Esophagus squamous epithelium (tissue), 5 donors: ENCODE data around the gene GDPD5. TPM values are rescaled to one million over a fixed set of nuclear protein-coding genes. Genes with fewer than 3 reads are reported as not detected.

ENCODE experiments used
- DNase-seq: peaks from one replicate; lab custom pipeline; 2025; lab: John Stamatoyannopoulos, UW
- H3K27ac ChIP-seq, 4 donors: fragments of 200-600 bp; sonication (generic); one replicate each; pipeline ENCODE4 v1.5.1; 2016 to 2019; ENCODE audit warnings: mild to moderate bottlenecking in 1 of 4
- H3K27me3 ChIP-seq, 4 donors: fragments of 200-600 bp; sonication (generic); 1 replicate in 3 of 4; 2 replicates in 1 of 4; pipeline versions ENCODE4 v1.5.1 to v1.6.0; 2017 to 2021; ENCODE audit warnings: antibody characterized with exemption in 1 of 4
- H3K36me3 ChIP-seq, 3 donors: fragments of 200-600 bp; sonication (generic); one replicate each; pipeline ENCODE4 v1.5.1; 2016 to 2019
- H3K4me1 ChIP-seq, 3 donors: fragments of 200-600 bp; sonication (generic); one replicate each; pipeline ENCODE4 v1.5.1; 2017 to 2019
- H3K4me3 ChIP-seq, 4 donors: fragments of 200-600 bp; sonication (generic); 1 replicate in 3 of 4; 2 replicates in 1 of 4; pipeline ENCODE4 v1.5.1; 2016 to 2019; ENCODE audit warnings: mild to moderate bottlenecking in 2 of 4, moderate library complexity in 1 of 4
- H3K9me3 ChIP-seq, 3 donors: fragments of 200-600 bp; sonication (generic); one replicate each; pipeline ENCODE4 v1.5.1; 2016 to 2019
- CTCF ChIP-seq, 6 experiments: fragments of 450-650 bp in 4 of 6; fragments of 200-600 bp in 2 of 6; sonication (generic) in 2 of 6; IDR thresholded peaks; one replicate each; pipeline ENCODE4 v1.5.1; 2016 to 2019; ENCODE audit warnings: antibody characterized with exemption in 6 of 6, mild to moderate bottlenecking in 4 of 6, moderate library complexity in 4 of 6
- POLR2A ChIP-seq, 4 donors: fragments of 450-650 bp; IDR thresholded peaks; one replicate each; pipeline ENCODE4 v1.6.1; 2017; ENCODE audit warnings: antibody characterized with exemption in 4 of 4, mild to moderate bottlenecking in 4 of 4, moderate library complexity in 3 of 4
- WGBS, 2 donors: methylation state at CpG; one replicate each; pipeline ENCODE4 v1.1.5; 2018; 5-methylcytosine and 5-hydroxymethylcytosine counted together
- intact Hi-C: fragments of 100-400 bp; cut with DNase I; formaldehyde crosslinking; loops from one replicate; pipeline ENCODE4 v1.15.0; 2022
- total RNA-seq, 4 donors: library from RNA; depleted of rRNA; stranded (reverse); fragments of >200 nt; gene quantifications; one replicate each; pipeline ENCODE4 v1.1.0, GENCODE V29; 2016
- donor health status: DM: yes; HTN: yes; CAD: no.

The GDPD5 gene
- total RNA-seq, 4 donors from 2014 or later: 0.57 to 2.3 (median 1.6) TPM

DNA sequence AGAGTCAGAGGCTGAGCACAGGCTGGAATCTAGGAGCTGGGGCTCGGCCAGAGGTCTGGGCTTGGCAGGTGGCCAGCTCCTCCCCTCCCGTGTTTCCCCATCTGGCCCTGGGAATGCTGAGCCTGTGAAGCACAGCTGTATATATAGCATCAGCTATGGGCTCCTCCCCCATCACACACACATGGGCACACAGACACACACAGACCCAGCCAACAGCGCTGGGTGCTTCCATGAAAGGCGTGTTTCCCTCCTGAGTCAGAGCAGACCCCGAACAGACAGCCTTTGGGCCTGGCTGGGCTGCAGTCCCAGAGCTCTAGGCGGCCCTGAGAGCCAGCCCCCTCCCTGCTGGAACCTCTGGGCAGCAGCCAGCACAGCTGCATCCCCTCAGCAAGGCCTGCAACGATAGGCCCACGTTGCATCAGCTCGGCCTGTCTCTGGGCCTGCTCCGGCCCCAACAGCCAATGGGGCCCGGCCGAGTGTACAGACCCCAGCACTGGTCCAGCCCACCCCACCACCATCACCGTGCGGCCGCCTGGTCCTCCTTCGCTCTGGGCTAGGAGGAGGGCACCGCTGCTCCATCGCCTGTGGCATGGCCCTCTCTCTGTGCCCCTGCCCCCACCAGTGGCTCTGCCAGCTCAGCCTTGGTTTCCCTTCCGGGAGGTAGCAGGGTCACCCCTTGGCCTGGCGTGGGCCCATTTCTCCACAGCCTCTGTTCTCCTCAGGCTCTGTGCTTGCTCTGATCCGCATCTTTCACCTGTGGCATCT lies 28.7 kb upstream of the GDPD5 start:
- Histone ChIP-seq H3K27ac (peak overlapping the region; percentile 57 to 91 (median 82)), H3K36me3 (no peaks in the 10 kb centered on the region), H3K4me3 (peak overlapping the region in 1 of 4 donors; percentile 42), H3K9me3 (no peaks in the 10 kb centered on the region), H3K27me3 (no peaks in the 10 kb centered on the region), H3K4me1 (peaks cover 20 to 55% (median 48%) of the 10 kb centered on the region in 3 donors)
- intact Hi-C loops: no loop called here
- WGBS, 2 donors: 70 to 71% methylated on average over 10 to 13 of the region's 21 CpGs
- TF ChIP-seq POLR2A (IDR thresholded peaks at IDR 0.05) (peak in 1 of 4 donors; percentile 15), CTCF (IDR thresholded peaks at IDR 0.05) (no peak)
- DNase-seq: no peak

GRCh38 chr11:75553889-75554257 lies 28.1 kb upstream of the GDPD5 start:
- H3K9me3 ChIP-seq: no peaks in the 10 kb centered on the region
- peaks cover 18 to 50% (median 42%) of the 10 kb centered on the region in 3 donors for H3K4me1 ChIP-seq
- H3K27me3 ChIP-seq: no peaks in the 10 kb centered on the region
- no peak for DNase-seq
- WGBS, 2 donors: 100% methylated on average over 1 of the region's 1 CpG; no CpG with 5 or more reads in 1 of the 2 donors
- H3K27ac ChIP-seq: peak overlapping the region; percentile 25 to 91 (median 82)
- H3K36me3 ChIP-seq: no peaks in the 10 kb centered on the region
- intact Hi-C loops: no loop called here
- no peak for TF ChIP-seq POLR2A (IDR thresholded peaks at IDR 0.05)
- TF ChIP-seq CTCF (IDR thresholded peaks at IDR 0.05): no peak
- no peak overlapping the region for H3K4me3 ChIP-seq

DNA sequence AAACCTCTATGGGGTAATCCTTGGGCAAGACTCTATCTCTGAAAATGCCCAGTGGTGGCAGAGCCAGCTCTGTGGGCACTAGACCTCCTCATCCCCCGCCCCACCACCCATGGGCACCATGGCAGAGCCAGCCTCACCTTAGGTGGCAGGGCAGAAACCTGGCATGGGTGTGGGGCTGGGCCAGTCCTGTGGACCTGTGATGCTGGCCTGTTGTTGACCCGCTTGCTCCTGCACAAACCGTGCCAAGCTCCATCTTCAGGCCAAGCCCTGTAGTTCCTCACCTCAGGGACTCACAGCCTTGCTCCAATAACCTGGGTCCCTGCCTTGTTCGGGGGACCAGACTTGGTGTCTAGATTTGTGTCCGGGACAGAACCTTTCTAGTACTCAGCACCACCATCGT lies 27.4 kb upstream of the GDPD5 start:
- 84 to 93% methylated on average over 3 to 5 of the region's 6 CpGs for WGBS, 2 donors

GRCh38 chr11:75549370-75549958 lies 23.7 kb upstream of the GDPD5 start:
- peaks cover 0 to 5% (median 0%) of the 10 kb centered on the region in 4 donors for H3K27me3 ChIP-seq
- intact Hi-C loops: no loop called here
- 66 to 72% methylated on average over 5 of the region's 5 CpGs for WGBS, 2 donors

More for the DNA sequence above, 27.4 kb upstream of the GDPD5 start:
- Histone ChIP-seq H3K27ac (peak overlapping the region in 3 of 4 donors; percentile 80 to 91 (median 85)), H3K27me3 (no peaks in the 10 kb centered on the region), H3K4me3 (no peak overlapping the region), H3K4me1 (peaks cover 11 to 43% (median 35%) of the 10 kb centered on the region in 3 donors), H3K36me3 (no peaks in the 10 kb centered on the region), H3K9me3 (no peaks in the 10 kb centered on the region)
- intact Hi-C loops: no loop called here
- DNase-seq: no peak
- TF ChIP-seq POLR2A (IDR thresholded peaks at IDR 0.05) (no peak), CTCF (IDR thresholded peaks at IDR 0.05) (no peak)

More at GRCh38 chr11:75549370-75549958, 23.7 kb upstream of the GDPD5 start:
- no peak for DNase-seq
- Histone ChIP-seq H3K4me1 (peaks cover 0 to 23% (median 10%) of the 10 kb centered on the region in 3 donors), H3K27ac (no peak overlapping the region), H3K4me3 (no peak overlapping the region), H3K9me3 (no peaks in the 10 kb centered on the region), H3K36me3 (no peaks in the 10 kb centered on the region)
- TF ChIP-seq POLR2A (IDR thresholded peaks at IDR 0.05): no peak
- no peak for TF ChIP-seq CTCF (IDR thresholded peaks at IDR 0.05)
